ENCODE measurements around the gene SLC29A4. TPM values are rescaled to one million over a fixed set of nuclear protein-coding genes. Genes with fewer than 3 reads are reported as not detected.

The SLC29A4 gene
- polyA plus RNA-seq, 3 donors, result 0.21 to 0.29 (median 0.26) TPM

DNA sequence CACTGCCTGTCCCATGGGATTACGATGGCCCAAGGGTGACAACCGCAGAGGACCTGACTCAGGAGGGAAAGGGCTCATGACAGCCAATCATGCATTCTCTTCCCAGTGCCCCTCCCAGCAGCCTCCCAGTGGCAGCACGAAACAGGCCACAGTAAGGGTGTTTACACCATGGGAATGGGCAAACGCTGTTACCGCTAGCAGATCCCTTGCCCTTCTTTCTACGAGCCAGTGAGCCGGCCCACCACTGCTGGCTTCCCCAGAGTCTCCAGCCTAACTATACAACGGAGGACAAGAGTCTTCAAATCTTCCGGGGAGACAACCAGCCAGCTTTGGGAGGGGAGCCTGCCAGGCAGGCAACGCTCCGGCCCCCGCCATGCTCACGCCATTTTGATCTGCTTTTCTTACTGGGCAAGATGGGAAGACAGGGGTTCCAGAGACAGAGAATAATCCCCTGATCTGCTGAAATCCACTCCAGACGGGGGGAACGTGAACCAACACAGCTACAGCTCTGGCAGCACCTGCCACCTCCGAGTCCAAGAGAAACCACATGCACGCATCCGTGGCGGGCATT lies 69.8 kb downstream of the SLC29A4 start:
- Histone ChIP-seq H3K4me2 (replicated peaks; ENCODE audit: extremely low read depth, low read length, poor library complexity, severe bottlenecking) (no peak overlapping the region), H2AFZ (ENCODE audit: insufficient read depth, low read depth, low read length, poor library complexity, severe bottlenecking) (no peak overlapping the region), H3K27ac (ENCODE audit: low read depth in 1 of 2, low read length in 2 of 2) (peak overlapping the region in 1 of 2 donors; percentile 41), H3K4me3 (replicated peaks in 1 of 3; ENCODE audit: low read depth in 2 of 3, low read length in 3 of 3) (no peak overlapping the region), H3K79me2 (ENCODE audit: insufficient read depth, low read length) (peaks cover 85% of the 10 kb centered on the region), H3K27me3 (ENCODE audit: control insufficient read depth in 2 of 2, insufficient read depth in 2 of 2, low read length in 2 of 2) (no peaks in the 10 kb centered on the region), H4K20me1 (ENCODE audit: insufficient read depth, low read length) (peaks cover 100% of the 10 kb centered on the region), H3K4me1 (ENCODE audit: control insufficient read depth in 1 of 2, insufficient read depth in 2 of 2, low read length in 2 of 2) (no peaks in the 10 kb centered on the region), H3K9ac (ENCODE audit: insufficient read depth, low read length, poor library complexity, severe bottlenecking) (no peak overlapping the region), H3K36me3 (replicated peaks in 1 of 2; ENCODE audit: control insufficient read depth in 1 of 2, insufficient read depth in 2 of 2, low read length in 2 of 2) (peaks cover 95 to 96% of the 10 kb centered on the region in 2 donors), H3K9me3 (replicated peaks in 1 of 2; ENCODE audit: control insufficient read depth in 1 of 2, insufficient read depth in 1 of 2, low read length in 2 of 2) (no peaks in the 10 kb centered on the region)
- intact Hi-C loops (cut with micrococcal nuclease), result no loop called here
- Mint-ChIP-seq H3K4me3 (no peak overlapping the region), H3K36me3 (peaks cover 71 to 99% of the 10 kb centered on the region in 2 donors), H3K27ac (peak overlapping the region in 2 of 7 donors; percentile 6 to 61), H3K27me3 (ENCODE audit: low read depth in 3 of 3) (no peaks in the 10 kb centered on the region), H3K4me1 (no peaks in the 10 kb centered on the region), H3K9me3 (no peaks in the 10 kb centered on the region)
- no peak for DNase-seq
- TF ChIP-seq, protein P1, sequence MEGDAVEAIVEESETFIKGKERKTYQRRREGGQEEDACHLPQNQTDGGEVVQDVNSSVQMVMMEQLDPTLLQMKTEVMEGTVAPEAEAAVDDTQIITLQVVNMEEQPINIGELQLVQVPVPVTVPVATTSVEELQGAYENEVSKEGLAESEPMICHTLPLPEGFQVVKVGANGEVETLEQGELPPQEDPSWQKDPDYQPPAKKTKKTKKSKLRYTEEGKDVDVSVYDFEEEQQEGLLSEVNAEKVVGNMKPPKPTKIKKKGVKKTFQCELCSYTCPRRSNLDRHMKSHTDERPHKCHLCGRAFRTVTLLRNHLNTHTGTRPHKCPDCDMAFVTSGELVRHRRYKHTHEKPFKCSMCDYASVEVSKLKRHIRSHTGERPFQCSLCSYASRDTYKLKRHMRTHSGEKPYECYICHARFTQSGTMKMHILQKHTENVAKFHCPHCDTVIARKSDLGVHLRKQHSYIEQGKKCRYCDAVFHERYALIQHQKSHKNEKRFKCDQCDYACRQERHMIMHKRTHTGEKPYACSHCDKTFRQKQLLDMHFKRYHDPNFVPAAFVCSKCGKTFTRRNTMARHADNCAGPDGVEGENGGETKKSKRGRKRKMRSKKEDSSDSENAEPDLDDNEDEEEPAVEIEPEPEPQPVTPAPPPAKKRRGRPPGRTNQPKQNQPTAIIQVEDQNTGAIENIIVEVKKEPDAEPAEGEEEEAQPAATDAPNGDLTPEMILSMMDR (IDR thresholded peaks at IDR 0.05), result no peak
- 98% methylated on average over 14 of the region's 19 CpGs for WGBS (ENCODE audit: insufficient coverage)

- Histone ChIP-seq H3K9me3 (replicated peaks in 1 of 2; ENCODE audit: control insufficient read depth in 1 of 2, insufficient read depth in 1 of 2, low read length in 2 of 2) (no peaks in the 10 kb centered on the region), H3K36me3 (replicated peaks in 1 of 2; ENCODE audit: control insufficient read depth in 1 of 2, insufficient read depth in 2 of 2, low read length in 2 of 2) (peaks cover 97 to 98% of the 10 kb centered on the region in 2 donors), H3K4me3 (replicated peaks in 1 of 3; ENCODE audit: low read depth in 2 of 3, low read length in 3 of 3) (no peak overlapping the region), H3K79me2 (ENCODE audit: insufficient read depth, low read length) (peaks cover 98% of the 10 kb centered on the region), H3K9ac (ENCODE audit: insufficient read depth, low read length, poor library complexity, severe bottlenecking) (no peak overlapping the region), H4K20me1 (ENCODE audit: insufficient read depth, low read length) (peaks cover 100% of the 10 kb centered on the region), H3K4me2 (replicated peaks; ENCODE audit: extremely low read depth, low read length, poor library complexity, severe bottlenecking) (no peak overlapping the region), H3K27ac (ENCODE audit: low read depth in 1 of 2, low read length in 2 of 2) (peak overlapping the region in 1 of 2 donors; percentile 48), H3K27me3 (ENCODE audit: control insufficient read depth in 2 of 2, insufficient read depth in 2 of 2, low read length in 2 of 2) (no peaks in the 10 kb centered on the region), H2AFZ (ENCODE audit: insufficient read depth, low read depth, low read length, poor library complexity, severe bottlenecking) (no peak overlapping the region), H3K4me1 (ENCODE audit: control insufficient read depth in 1 of 2, insufficient read depth in 2 of 2, low read length in 2 of 2) (no peaks in the 10 kb centered on the region)
- peaks cover 83 to 99% of the 10 kb centered on the region in 2 donors for H3K36me3 Mint-ChIP-seq
- no peak overlapping the region for H3K4me3 Mint-ChIP-seq
- no peaks in the 10 kb centered on the region for H3K4me1 Mint-ChIP-seq
- H3K27me3 Mint-ChIP-seq (ENCODE audit: low read depth in 3 of 3), result no peaks in the 10 kb centered on the region
- no peak for DNase-seq
- H3K9me3 Mint-ChIP-seq, result no peaks in the 10 kb centered on the region
- intact Hi-C loops (cut with micrococcal nuclease), result no loop called here
- peak overlapping the region in 5 of 7 donors; percentile 20 to 75 (median 57) for H3K27ac Mint-ChIP-seq
- 90% methylated on average over 17 of the region's 17 CpGs for WGBS (ENCODE audit: insufficient coverage)
- TF ChIP-seq, protein P1 (IDR thresholded peaks at IDR 0.05), result no peak
Measured at GRCh38 chr7:5354460-5355232, 71.9 kb downstream of the SLC29A4 start.

Other genes starting within 250 kb of the SLC29A4 start
- gene RBAK, start 237.1 kb upstream of the SLC29A4 start, polyA plus RNA-seq, result 1 to 10 TPM in 2 of 3 donors, under 1 TPM in 1; 0.74 to 3.3 (median 1.8) TPM
- 10 to 100 TPM; 62.8 to 67.4 (median 65.9) TPM for gene WIPI2, start 92.7 kb upstream of the SLC29A4 start, polyA plus RNA-seq
- 10 to 100 TPM in 1 of 3 donors, under 1 TPM in 2; 0.64 to 49.9 (median 0.70) TPM for gene TNRC18, start 140.9 kb downstream of the SLC29A4 start, polyA plus RNA-seq
- gene FBXL18, start 230.9 kb downstream of the SLC29A4 start, polyA plus RNA-seq, result 1 to 10 TPM in 1 of 3 donors, under 1 TPM in 2; 0.11 to 5.6 (median 0.75) TPM
- over 10,000 TPM in 2 of 3 donors, 1,000 to 10,000 TPM in 1; 7,773 to 23,749 (median 20,280) TPM for gene ACTB, start 247.7 kb downstream of the SLC29A4 start, polyA plus RNA-seq